ENCODE data around the gene KRTAP4-6. TPM values are rescaled to one million over a fixed set of nuclear protein-coding genes. Genes with fewer than 3 reads are reported as not detected.
"Not testable (repeated sequence)": the region's sequence is repeated elsewhere in the genome, so short reads cannot be mapped to it uniquely, and the experiment has no call there.

KRTAP4-6 gene
- polyA plus RNA-seq, 1 of the 3 experiments (the other 2 are of a cell fraction) = not detected

DNA sequence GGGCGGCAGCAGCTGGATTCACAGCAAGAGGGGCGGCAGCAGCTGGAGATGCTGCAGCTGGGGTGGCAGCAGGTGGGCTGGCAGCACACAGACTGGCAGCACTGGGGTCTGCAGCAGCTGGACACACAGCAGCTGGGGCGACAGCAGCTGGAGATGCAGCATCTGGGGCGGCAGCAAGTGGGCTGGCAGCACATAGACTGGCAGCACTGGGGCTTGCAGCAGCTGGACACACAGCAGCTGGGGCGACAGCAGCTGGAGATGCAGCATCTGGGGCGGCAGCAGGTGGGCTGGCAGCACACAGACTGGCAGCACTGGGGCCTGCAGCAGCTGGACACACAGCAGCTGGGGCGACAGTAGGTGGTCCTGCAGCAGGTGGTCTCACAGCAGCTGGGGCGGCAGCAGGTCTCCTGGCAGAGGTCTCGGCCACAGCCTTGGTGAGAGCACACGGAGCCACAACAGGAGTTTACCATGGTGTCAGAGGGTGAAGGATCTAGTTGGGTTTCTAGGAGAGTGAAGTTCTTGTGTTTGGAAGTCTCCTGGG lies 22.4 kb downstream of the KRTAP4-6 start, which contains the start of gene KRTAP4-11:
Gene KRTAP4-11 (minus strand): TSS at position 528 of the 541 bp plus-strand sequence. CDS start 58 bp downstream, at position 470.
- H3K9me2 ChIP-seq; H3K27me3 ChIP-seq (ENCODE audit: insufficient read depth); POLR2A ChIA-PET; H3K27ac ChIP-seq (ENCODE audit: low read depth in 2 of 2, low read length in 1 of 2); H3K36me3 ChIP-seq (replicated peaks in 1 of 2; ENCODE audit: control insufficient read depth in 1 of 2, insufficient read depth in 2 of 2, low read length in 1 of 2); H3K9ac ChIP-seq; H3K79me2 ChIP-seq (ENCODE audit: insufficient read depth); H3F3A ChIP-seq (replicated peaks; ENCODE audit: insufficient read depth); DNase-seq; H3K4me3 ChIP-seq (ENCODE audit: low read depth in 2 of 2, low read length in 1 of 2); CTCF ChIA-PET; H3K9me3 ChIP-seq; H4K20me1 ChIP-seq (ENCODE audit: insufficient read depth); H3K4me1 ChIP-seq (ENCODE audit: control insufficient read depth in 1 of 2, insufficient read depth in 2 of 2, low read depth in 1 of 2, low read length in 1 of 2): not testable (repeated sequence)
- Histone ChIP-seq H3K4me2 (peak within 1 kb of the TSS; percentile 27), H2AFZ (ENCODE audit: low read depth) (peak within 1 kb of the TSS; percentile 59; the same call in 1 of the 2 replicates)
- 27% methylated on average over 7 of the region's 10 CpGs for WGBS (ENCODE audit: low lambda C conversion rate)

DNA sequence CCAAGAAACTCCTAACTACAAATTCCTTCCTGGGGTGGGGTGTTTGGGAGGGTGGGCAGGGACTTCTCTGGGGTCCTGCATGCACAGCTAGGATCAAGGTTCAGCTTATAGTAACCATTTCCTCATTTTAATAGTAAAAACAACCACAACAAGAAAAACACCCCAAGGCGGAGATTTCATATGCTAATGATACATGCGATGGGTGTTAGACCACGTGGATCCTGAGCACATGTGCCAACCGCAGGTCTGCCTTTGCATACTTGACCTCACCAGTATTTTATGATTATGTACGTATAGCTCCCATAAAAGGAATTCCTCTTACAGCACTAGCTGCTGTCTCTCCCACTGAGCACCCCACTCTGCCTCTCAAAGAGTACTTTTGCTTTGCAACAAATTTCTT lies 24.0 kb downstream of the KRTAP4-6 start:
- WGBS (ENCODE audit: low lambda C conversion rate) = 21% methylated on average over 5 of the region's 5 CpGs
- CTCF ChIA-PET = interaction anchor here (0.6 kb wide), 1 partner anchor 446 kb away, joined by 3 read pairs; no protein-coding TSS in a partner anchor
- H3K9me3 ChIP-seq = peaks cover 9% of the 10 kb centered on the region; the same call in 1 of the 2 replicates
- POLR2A ChIA-PET = no interaction called here
- no peak overlapping the region for H3K9ac ChIP-seq
- H3K27me3 ChIP-seq (ENCODE audit: insufficient read depth) = no peaks in the 10 kb centered on the region; the same call in 1 of the 2 replicates
- H3F3A ChIP-seq (replicated peaks; ENCODE audit: insufficient read depth) = no peaks in the 10 kb centered on the region
- H4K20me1 ChIP-seq (ENCODE audit: insufficient read depth) = no peaks in the 10 kb centered on the region
- H3K4me2 ChIP-seq = no peak overlapping the region
- H3K4me3 ChIP-seq (ENCODE audit: low read depth in 2 of 2, low read length in 1 of 2) = no peak overlapping the region
- H3K79me2 ChIP-seq (ENCODE audit: insufficient read depth) = no peaks in the 10 kb centered on the region
- peaks cover 0 to 9% of the 10 kb centered on the region in 2 experiments; a peak in 1 of 4 replicates for H3K4me1 ChIP-seq (ENCODE audit: control insufficient read depth in 1 of 2, insufficient read depth in 2 of 2, low read depth in 1 of 2, low read length in 1 of 2)
- no peak for DNase-seq
- H3K36me3 ChIP-seq (replicated peaks in 1 of 2; ENCODE audit: control insufficient read depth in 1 of 2, insufficient read depth in 2 of 2, low read length in 1 of 2) = no peaks in the 10 kb centered on the region
- no peak overlapping the region for H3K27ac ChIP-seq (ENCODE audit: low read depth in 2 of 2, low read length in 1 of 2)
- TF ChIP-seq RCOR1 (IDR thresholded peaks at IDR 0.05; ENCODE audit: low read length) (no peak), MEF2A (IDR thresholded peaks at IDR 0.05; ENCODE audit: borderline replicate concordance, low read depth) (no peak), MXI1 (IDR thresholded peaks at IDR 0.05; ENCODE audit: low read depth, low read length) (no peak), JUND (IDR thresholded peaks at IDR 0.05) (no peak), GATA2 (CRISPR knock-in tag; IDR thresholded peaks at IDR 0.05) (no peak), POLR2AphosphoS5 (IDR thresholded peaks at IDR 0.05; ENCODE audit: low read depth, low read length) (no peak), EZH2phosphoT487 (IDR thresholded peaks at IDR 0.05; ENCODE audit: borderline replicate concordance, low read depth) (no peak)
- TF ChIP-seq, protein P1, sequence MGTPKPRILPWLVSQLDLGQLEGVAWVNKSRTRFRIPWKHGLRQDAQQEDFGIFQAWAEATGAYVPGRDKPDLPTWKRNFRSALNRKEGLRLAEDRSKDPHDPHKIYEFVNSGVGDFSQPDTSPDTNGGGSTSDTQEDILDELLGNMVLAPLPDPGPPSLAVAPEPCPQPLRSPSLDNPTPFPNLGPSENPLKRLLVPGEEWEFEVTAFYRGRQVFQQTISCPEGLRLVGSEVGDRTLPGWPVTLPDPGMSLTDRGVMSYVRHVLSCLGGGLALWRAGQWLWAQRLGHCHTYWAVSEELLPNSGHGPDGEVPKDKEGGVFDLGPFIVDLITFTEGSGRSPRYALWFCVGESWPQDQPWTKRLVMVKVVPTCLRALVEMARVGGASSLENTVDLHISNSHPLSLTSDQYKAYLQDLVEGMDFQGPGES (IDR thresholded peaks at IDR 0.05; ENCODE audit: low read depth, low read length) = no peak
- TF ChIP-seq, protein P2, sequence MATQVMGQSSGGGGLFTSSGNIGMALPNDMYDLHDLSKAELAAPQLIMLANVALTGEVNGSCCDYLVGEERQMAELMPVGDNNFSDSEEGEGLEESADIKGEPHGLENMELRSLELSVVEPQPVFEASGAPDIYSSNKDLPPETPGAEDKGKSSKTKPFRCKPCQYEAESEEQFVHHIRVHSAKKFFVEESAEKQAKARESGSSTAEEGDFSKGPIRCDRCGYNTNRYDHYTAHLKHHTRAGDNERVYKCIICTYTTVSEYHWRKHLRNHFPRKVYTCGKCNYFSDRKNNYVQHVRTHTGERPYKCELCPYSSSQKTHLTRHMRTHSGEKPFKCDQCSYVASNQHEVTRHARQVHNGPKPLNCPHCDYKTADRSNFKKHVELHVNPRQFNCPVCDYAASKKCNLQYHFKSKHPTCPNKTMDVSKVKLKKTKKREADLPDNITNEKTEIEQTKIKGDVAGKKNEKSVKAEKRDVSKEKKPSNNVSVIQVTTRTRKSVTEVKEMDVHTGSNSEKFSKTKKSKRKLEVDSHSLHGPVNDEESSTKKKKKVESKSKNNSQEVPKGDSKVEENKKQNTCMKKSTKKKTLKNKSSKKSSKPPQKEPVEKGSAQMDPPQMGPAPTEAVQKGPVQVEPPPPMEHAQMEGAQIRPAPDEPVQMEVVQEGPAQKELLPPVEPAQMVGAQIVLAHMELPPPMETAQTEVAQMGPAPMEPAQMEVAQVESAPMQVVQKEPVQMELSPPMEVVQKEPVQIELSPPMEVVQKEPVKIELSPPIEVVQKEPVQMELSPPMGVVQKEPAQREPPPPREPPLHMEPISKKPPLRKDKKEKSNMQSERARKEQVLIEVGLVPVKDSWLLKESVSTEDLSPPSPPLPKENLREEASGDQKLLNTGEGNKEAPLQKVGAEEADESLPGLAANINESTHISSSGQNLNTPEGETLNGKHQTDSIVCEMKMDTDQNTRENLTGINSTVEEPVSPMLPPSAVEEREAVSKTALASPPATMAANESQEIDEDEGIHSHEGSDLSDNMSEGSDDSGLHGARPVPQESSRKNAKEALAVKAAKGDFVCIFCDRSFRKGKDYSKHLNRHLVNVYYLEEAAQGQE (IDR thresholded peaks at IDR 0.05; ENCODE audit: low read depth, low read length) = no peak
- no peaks in the 10 kb centered on the region for H3K9me2 ChIP-seq
- no peak overlapping the region for H2AFZ ChIP-seq (ENCODE audit: low read depth)

Measured in SK-N-SH (cell line).